RCC 7860 (cell line): Measurements from ENCODE around the gene RHOT1.
"Not testable (repeated sequence)": the region's sequence is repeated elsewhere in the genome, so short reads cannot be mapped to it uniquely, and the experiment has no call there.

Experiments used
- DNase-seq: peaks from one replicate; pipeline ENCODE4 v3.0.0-alpha.2; 2015; ENCODE audit warnings: low spot score
- FAIRE-seq: peaks from 2 replicates; lab custom pipeline; 2012; peaks lifted over from hg19 to GRCh38; lab: Jason Lieb, UNC

RHOT1 gene

DNA sequence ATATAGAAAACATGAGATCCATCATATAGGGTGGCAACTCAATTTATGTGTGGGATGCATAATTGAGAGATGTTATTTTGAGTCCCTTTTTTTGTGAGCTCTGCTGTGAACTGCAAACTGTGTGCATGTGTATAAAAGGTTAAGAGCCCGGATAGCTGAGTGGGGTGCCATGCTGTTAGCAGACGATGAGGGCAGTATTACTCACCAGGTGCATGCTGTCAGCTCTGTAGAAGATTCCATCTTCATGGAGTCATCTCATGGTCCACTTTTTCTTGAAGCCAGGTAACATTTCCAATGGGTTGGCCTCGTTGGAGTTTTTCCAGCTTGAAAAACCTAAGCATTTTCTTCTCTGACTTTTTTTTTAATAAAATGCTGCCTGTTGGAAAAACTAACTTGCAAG is 80.3 kb downstream of the RHOT1 start:
- DNase-seq, result peak; percentile 28
- no peak for FAIRE-seq

DNA sequence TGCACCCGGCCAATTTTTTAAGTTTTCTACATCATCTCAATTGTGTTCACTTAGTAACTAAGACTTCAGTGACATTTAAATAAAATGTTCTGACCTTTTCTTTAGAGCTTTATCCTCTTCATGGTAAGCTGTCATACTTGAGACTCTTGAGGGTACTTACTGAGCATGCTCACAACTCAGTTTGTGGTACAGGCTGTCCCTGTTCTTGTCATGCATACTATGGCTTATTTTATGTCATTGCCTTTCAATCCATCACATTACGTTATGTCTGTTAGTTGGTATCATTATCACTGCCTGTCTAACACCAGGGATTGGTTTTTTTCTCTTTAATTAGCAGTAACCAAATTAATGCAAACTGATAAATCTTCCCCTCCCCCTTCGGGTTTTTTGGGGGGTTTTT is 81.4 kb downstream of the RHOT1 start:
- DNase-seq, result no peak
- FAIRE-seq, result no peak

DNA sequence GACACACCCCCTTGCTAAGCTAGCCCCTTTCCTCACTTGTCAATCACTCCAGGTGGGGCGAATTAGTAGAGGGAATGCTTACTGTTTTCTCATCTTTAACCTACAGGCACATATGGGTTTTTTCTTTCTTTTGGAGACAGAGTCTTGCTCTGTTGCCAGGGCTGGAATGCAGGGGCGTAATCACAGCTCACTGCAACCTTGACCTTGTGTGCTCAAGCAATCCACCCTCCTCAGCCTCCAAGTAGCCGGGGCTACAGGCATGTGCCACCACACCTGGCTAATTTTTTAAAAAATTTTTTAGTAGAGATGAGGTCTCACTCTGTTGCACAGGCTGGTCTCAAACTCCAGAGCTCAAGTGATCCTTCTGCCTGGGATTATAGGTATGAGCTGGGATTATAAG is 84.6 kb downstream of the RHOT1 start:
- FAIRE-seq (no peak), DNase-seq (no peak)

DNA sequence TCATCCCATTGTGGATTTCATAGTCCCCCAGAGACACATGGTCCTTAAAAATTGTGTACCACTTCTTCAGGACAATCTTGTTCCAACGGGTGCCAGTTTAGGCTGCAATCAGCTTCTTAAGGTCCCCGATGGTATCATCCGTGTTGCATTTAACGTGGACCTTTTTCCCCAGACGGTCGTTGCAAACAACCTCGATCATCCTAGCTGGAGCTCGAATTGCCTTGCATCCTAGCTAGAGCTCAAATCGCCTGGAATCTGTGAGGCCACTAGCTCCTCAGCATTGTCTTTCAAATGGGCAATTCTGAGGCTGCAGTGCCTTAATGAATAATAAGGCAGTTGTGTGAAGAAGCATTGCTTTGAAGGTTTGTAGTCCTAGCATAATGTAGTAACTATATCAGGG is 85.6 kb downstream of the RHOT1 start:
- no peak for FAIRE-seq
- DNase-seq, result no peak

DNA sequence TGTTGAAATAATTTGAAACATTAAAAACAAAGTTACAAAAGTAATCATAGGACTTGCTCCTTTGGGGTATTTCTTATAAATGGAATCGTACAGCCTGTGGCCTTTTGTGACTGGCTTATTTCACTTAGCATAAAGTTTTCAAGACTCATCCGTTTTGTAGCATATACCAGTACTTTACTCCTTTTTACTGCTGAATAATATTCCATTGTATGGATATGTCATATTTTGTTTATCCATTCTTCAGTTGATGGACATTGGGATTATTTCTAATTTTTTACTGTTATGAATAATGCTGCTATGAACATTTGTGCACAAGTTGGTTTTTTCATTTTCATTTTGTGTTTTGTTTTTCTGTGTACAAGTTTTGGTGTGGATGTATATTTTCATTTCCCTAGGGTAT is 93.3 kb downstream of the RHOT1 start:
- DNase-seq (no peak), FAIRE-seq (no peak)

DNA sequence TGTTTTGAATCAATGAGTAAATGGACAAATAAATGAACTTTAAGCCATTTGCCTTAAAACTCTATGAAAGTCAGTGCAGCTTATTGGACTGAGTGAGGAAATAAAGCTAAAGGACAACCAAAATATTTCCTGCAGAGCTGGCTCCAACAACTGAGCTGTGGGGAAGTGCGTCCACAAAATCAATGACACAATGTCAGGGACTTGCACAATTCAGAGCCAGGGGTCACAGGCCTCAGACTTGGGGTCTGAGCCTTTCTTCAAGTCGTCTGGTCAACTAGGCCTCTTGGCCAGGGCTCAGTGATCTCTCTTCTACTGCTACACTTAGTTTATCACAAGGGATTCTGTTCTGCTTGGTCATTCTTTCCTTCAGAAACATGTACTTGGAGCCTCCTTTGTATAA is 97.2 kb downstream of the RHOT1 start:
- no peak for DNase-seq
- FAIRE-seq, result no peak

DNA sequence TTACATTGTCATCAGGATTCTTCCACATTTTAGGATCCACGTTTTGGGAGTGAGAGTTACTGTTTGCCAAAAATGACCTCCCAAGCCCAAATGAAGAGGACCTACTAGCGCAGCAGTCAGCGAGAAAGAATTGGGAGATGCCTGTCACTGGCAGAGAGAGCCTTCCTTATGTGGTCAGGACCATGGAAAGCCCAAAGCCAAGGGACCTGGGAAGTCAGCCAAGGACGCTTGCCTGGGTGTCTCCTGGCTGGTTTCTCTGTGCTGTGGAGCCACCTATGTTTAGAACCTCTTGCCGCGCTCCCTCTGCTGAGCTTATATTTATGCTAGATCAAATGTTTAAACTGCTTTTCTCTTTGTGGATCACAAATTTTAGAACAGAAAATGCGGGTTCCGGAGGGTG is 98.4 kb downstream of the RHOT1 start:
- no peak for FAIRE-seq
- DNase-seq, result no peak

DNA sequence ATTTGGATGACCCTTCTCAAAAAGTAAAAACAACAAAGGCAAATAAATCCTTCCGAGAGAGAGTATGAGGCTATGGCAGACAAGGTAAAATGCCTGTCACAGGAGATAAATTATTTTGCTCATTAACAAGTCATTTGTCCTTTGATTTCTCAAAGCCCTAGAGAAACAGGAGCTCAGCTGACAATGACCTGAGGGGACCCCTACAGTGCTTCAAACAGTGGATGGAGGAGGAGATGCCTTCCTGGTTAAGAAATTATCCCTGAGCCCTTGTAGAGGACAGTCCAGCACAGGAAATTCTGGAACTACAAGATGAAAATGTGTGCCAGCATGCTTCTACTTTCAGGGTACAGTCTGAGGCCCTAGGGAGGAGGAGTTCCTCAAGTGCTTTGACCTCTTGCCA is 99.3 kb downstream of the RHOT1 start:
- DNase-seq (no peak), FAIRE-seq (no peak)

DNA sequence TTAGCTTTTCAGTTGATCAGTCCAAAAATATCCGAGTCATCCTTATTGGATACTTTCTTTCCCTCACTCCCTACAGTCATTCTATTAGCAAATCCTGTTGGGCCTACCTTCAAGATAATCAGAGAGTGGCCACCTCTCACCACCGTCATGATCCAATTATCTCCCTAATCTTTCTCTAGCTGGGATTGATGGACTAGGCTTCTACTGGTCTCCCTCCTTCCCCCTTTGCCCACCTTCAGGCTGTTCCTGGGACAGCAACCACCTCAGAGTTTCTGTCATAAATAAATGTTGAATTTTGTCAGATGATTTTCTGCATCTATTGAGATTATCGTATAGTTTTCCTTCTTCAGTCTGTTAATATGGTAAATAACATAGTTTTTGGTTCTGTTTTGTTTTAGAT is 107.2 kb downstream of the RHOT1 start:
- DNase-seq (no peak), FAIRE-seq (no peak)

DNA sequence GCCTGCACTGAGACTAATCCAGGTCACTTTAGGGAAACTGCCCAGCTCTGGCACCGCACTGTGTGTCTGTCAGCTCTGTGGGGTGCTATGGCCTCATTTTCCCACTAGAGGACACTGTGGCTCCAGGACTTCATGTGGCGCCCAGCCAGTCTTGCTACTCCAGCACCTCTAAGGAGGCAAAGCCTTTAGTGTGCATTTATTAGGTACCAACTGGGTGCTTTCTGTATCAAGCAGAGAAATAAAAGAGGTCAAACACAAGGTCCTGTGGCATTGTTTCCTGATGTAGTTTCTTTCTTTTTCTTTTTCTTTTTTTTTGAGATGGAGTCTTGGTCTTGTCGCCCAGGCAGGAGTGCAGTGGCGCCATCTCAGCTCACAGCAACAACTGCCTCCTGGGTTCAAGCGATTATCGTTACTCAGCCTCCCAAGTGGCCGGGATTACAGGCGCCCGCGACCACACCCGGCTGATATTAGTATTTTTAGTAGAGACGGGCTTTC is 110.9 kb downstream of the RHOT1 start:
- DNase-seq (peak; percentile 56), FAIRE-seq (no peak)

DNA sequence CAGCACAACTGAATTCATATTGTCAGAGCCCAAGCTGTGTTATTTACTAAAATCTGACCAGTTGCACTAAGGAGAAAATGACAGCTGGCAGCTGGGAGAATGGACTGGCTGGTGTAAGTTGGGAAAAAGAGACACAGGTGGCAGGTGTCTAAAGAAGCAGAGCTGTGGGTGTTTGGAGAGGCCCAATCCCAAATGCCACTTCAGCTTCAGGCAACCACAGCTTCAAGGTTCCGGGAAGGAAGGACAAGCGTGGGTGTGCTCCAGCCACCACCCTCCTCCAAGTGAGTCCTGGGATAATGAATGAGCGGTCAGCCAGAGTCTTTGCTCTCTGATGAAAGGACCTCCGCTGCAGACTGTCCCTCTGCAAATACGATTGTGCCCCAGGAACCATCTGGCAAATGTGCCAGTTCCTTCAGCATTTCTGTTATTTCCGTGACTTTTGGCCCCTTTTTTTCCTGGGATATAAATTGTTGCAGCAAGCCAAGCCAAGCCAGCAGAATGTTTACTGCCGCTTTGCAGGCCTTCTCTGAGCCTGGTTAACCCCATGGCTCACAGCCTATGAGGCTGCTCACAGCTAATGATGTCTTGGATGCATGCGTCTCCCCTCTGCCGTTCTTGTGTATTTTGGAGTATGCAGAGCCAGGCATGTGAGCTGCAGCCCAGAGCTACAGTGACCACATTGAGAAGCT is 113.9 kb downstream of the RHOT1 start:
- FAIRE-seq (no peak), DNase-seq (no peak)

DNA sequence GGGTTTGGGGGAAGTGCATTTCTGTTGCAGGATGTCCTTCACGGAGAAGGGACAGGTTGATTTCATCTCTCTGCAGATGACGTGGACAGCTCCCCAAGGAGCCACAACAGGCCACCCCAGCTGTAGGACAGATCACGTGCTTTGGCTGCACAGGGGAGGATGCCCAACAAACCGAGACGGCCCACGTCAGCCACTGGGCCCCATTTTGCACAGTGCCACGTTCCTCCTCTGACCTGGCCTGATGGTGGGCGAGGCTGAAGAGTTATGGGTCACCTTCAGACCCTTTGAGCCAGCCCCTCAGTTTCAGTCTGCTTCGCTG is 114.4 kb downstream of the RHOT1 start:
- no peak for DNase-seq

DNA sequence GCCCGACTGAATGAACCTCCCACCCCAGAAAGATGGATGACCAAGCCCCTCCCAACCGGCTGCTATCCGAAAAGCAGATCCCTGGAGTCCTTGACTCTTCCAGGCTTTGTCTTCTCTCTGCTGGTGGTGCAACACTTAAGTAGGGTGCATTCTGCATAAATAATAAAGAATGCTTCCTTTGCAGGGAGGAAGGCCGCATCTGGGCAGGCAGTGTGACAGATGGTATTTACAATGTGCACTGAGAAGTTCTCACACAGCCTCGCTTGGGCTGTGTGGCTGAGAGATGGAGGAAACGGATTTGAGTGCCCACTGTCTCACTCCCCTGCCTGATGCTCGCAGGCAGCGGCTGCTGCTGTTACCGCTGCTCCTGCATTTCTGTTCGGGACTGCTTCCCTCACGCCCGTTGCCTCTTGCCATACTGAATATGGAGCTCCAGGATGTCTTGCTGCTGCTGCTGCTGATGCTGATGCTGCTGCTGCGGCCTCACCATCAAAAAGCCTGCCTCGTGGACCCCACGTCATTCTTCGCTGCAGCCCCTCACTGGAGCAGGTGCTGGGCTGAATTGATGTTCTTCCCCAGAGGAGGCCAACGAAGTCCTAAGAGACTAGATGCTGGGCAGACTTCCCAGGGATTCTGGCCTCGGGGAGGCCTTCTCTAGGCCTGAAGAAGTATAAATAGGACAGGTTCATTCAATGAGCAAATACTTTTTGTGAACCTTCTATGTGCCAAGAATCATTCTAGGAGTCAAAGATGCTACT is 116.3 kb downstream of the RHOT1 start:
- FAIRE-seq (no peak), DNase-seq (no peak)

More for the DNA sequence above, 114.4 kb downstream of the RHOT1 start:
- FAIRE-seq, result no peak

DNA sequence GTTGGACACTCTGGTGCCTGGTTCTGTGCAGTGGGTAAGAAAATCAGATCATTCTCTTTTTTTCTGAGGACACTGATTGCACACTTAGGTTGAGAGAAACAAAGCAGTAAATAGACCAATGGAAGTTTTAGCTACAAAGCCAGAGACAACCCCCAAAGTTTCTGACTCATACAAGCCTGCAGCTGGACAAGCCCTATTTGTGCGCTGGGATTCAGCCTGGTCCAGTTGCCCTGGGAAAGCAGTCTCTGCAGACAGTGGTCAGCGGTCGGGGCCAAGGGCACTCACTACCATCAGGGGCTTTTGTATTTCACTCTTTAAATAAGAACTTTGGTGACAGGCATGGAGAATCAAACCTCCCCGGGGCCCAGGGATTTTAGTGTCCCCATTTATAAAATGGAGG is 117.3 kb downstream of the RHOT1 start:
- FAIRE-seq (no peak), DNase-seq (no peak)

DNA sequence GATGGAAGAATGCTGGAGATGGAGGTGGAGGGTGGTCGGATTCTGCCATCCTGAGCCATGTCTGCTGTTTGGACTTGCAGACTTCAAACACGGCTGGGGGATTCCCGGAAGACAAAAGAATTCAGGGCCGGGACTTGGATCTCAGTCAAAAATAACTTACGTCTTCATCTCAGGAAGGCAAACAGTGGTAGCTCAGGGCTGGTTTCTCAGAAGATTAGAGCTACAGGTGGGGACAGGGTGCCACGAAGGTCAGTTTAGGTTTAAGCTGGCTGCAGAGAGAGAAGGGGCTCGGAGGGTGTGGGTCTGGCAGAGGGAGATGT is 119.1 kb downstream of the RHOT1 start:
- FAIRE-seq (no peak), DNase-seq (no peak)

DNA sequence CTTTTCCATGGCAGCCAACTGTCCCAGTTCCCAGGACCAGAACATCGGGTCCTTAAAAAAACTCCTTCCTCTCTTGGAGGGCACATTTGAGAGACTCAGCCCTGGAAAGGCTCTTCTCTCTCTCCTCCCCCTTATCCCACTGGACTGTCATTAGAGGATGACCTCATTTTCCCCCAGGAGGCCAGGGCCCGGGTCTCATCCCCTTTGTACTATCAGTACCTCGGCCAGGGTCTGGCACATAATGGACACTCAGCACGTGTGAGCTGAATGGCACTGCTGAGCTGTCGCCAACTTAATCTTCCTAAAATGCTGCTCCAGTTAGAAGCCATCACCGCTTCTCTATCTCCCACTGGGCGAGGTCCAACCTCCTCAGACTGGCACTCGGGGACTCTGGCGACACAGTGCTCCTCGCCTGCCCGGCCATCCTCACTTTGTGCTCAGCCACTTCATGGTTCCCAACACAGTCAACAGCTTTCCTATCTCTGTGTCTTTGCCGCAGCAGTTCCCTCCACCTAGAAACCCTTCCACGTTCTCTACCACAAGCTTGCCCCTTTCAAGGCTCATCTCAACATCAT is 119.7 kb downstream of the RHOT1 start:
- no peak for FAIRE-seq
- DNase-seq, result no peak

DNA sequence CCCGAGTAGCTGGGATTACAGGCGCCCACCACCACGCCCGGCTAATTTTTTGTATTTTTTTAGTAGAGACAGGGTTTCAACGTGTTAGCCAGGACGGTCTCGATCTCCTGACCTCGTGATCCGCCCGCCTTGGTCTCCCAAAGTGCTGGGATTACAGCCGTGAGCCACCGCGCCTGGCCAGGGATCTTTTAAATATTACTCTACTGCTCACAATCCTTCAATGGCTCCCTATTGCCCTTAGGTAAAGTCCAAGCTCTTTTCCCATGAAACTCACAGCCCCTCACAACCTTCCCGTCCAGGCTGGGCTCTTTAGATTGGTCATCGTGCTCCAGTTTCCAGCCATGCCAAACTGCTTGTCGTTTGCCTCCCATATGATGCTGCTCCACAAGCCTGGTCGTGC is 121.2 kb downstream of the RHOT1 start:
- not testable (repeated sequence) for DNase-seq, FAIRE-seq

DNA sequence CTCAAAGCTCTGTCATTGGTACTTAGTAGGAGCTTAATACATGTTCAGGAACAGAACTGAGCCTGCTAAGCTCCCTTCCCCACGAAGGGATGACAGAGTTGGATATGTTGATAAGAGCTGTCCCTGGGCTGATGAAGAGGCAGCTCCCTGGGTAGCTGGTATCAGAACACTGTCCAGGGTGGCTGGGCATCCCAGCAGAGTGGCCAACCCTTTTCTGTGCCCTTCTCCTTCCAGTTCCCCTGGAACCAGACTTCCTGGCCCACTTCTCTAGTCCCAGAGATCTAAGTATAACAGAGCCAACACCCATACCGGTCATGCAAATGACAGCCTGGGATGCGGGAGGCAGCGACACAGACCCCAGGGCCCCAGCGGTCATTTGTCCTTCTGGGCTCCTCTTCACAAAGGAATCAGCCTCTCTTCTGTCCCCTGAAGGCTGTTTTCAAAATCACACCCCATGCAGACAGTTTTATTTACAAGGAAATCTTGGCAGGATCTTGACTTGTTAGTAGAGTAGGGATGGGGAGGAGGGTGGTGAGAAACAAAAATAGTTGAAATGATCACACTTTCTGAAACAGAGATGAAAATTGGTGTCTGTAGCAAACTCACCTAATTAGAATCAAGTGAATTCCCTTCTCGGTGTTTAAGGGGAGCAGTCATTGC is 122.0 kb downstream of the RHOT1 start:
- DNase-seq (no peak), FAIRE-seq (no peak)

DNA sequence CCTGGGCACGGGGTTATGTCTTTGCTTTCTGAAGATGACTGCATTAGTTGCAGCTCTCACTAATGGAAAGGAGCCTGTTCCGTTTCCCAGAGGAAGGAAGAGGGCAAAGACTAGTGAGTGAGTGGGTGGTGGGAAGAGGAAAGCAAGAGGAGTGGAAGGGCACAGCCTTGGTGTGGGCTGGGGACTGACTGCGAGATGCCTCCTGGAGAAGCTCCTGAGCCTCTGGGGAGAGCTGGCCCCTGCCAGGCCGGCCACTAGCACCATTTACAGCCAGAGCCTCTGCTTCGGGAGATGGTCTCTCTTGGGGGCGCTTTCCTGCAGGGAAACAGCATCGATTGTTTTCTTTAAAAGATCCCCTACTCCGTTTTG is 122.5 kb downstream of the RHOT1 start:
- DNase-seq, result no peak
- FAIRE-seq, result no peak

DNA sequence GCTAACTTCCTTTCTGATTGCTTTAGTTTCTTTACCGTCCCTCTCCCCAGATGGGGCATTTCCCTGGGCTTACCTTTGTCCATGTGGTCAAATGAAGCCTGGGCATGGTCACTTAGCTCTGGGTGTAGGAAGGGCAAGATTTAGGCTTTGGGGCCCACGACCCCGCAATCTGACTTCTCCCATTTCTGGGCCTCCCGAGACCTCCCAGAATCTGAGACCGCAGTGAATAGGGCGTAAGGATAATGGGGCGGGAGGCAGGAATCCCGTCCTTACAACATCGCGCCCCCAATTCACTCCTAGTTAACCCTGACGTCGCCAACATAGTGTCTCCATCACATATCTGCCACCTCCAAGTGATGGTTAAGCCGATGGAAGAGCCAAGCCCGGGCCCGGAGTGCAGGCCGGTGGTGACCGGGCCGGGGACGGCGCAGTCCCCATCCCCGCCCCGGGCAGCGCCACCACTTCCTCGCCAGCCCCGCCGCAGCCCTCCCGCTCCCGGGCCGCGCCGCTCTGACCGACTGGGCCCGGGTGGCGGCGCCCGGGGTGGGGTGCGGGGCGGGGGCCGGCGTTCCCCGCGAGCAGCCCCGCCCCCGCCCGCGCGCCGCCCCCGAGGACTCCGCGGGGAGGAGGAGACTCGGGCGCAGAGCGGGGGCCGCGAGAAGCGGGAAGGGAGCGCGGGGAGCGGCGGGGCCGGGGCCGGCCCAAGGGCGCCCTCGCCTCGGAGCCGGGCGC is 123.1 kb downstream of the RHOT1 start, which contains the start of gene RHBDL3:
TSS of gene RHBDL3 (plus strand) at position 641 of the 732 bp plus-strand sequence. CDS start 358 bp downstream, outside the sequence.
- DNase-seq (no peak), FAIRE-seq (no peak)

DNA sequence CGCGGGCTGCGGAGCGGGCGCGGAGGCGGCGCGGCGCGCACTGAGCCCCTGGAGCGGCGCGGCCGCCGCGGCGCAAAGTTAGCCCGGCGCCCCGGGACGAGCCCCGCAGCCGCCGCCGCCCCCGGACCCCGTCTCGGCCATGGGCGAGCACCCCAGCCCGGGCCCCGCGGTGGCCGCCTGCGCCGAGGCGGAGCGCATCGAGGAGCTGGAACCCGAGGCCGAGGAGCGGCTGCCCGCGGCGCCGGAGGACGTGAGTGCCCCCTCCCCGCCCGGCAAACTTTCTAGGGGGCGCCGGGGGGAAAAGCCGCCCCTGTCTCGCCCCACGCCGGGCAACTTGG is 123.7 kb downstream of the RHOT1 start:
- no peak for FAIRE-seq
- DNase-seq, result no peak
